ENCODE measurements around the gene KLHL40. TPM values are rescaled to one million over a fixed set of nuclear protein-coding genes. Genes with fewer than 3 reads are reported as not detected.

The KLHL40 gene
- total and polyA plus RNA-seq, 10 of the 15 experiments (the other 5 are each of a cell fraction or from before 2014, with no cell fraction given) = not detected

- H3K36me3 ChIP-seq (ENCODE audit: control insufficient read depth in 2 of 2, insufficient read depth in 2 of 2, low read length in 1 of 2) = no peaks in the 10 kb centered on the region; a peak in 1 of 4 replicates
- POLR2A ChIA-PET = no interaction called here
- FAIRE-seq = no peak
Measured at GRCh38 chr3:42661593-42662022, 23.7 kb upstream of the KLHL40 start.

More at GRCh38 chr3:42661593-42662022, 23.7 kb upstream of the KLHL40 start:
- Histone ChIP-seq H3K4me3 (no peak overlapping the region), H3K9ac (ENCODE audit: control insufficient read depth, insufficient read depth, low read length) (no peak overlapping the region), H3K27ac (ENCODE audit: control insufficient read depth, insufficient read depth) (no peak overlapping the region), H3K27me3 (replicated peaks in 1 of 2; ENCODE audit: control insufficient read depth in 2 of 2, insufficient read depth in 2 of 2, low read length in 1 of 2) (no peaks in the 10 kb centered on the region), H3K4me2 (ENCODE audit: control insufficient read depth, insufficient read depth) (no peak overlapping the region), H3K4me1 (ENCODE audit: control insufficient read depth, insufficient read depth, low read length) (peaks cover 7% of the 10 kb centered on the region), H3K9me3 (replicated peaks; ENCODE audit: control insufficient read depth, insufficient read depth, low read length) (no peaks in the 10 kb centered on the region; the same call in 2 of the 3 replicates), H2AFZ (ENCODE audit: control insufficient read depth, low read depth, low read length) (no peak overlapping the region), H3K79me2 (ENCODE audit: control insufficient read depth, insufficient read depth, low read length) (no peaks in the 10 kb centered on the region), H4K20me1 (ENCODE audit: control insufficient read depth, insufficient read depth) (no peaks in the 10 kb centered on the region)
- ChIA-PET RAD21 (ENCODE audit: unreplicated experiment) (no interaction called here), CTCF (interaction anchor here (1.2 kb wide), 1 partner anchor 9 kb away, joined by 3 read pairs; no protein-coding TSS in a partner anchor), SMC1A (ENCODE audit: uncharacterized antibody, unreplicated experiment) (interaction anchor here (1.1 kb wide), 1 partner anchor 44 kb away, joined by 3 read pairs; no protein-coding TSS in a partner anchor)
- in situ Hi-C loops (cut with MboI) (no loop called here), intact Hi-C loops (cut with micrococcal nuclease; ENCODE audit: unreplicated experiment) (no loop called here)
- no TSS peak for BruUV-seq (replicated peaks)
- ATAC-seq = no peak
- WGBS (ENCODE audit: insufficient coverage, insufficient replicate concordance, low lambda C conversion rate, missing lambda C conversion rate) = 64% methylated on average over 5 of the region's 5 CpGs
- TF ChIP-seq SKIL (IDR thresholded peaks at IDR 0.05; ENCODE audit: low read depth, poor library complexity, severe bottlenecking) = no peak
- TF ChIP-seq MTA3 (IDR thresholded peaks at IDR 0.05; ENCODE audit: borderline replicate concordance, low read length) = no peak
- TF ChIP-seq, protein P1, sequence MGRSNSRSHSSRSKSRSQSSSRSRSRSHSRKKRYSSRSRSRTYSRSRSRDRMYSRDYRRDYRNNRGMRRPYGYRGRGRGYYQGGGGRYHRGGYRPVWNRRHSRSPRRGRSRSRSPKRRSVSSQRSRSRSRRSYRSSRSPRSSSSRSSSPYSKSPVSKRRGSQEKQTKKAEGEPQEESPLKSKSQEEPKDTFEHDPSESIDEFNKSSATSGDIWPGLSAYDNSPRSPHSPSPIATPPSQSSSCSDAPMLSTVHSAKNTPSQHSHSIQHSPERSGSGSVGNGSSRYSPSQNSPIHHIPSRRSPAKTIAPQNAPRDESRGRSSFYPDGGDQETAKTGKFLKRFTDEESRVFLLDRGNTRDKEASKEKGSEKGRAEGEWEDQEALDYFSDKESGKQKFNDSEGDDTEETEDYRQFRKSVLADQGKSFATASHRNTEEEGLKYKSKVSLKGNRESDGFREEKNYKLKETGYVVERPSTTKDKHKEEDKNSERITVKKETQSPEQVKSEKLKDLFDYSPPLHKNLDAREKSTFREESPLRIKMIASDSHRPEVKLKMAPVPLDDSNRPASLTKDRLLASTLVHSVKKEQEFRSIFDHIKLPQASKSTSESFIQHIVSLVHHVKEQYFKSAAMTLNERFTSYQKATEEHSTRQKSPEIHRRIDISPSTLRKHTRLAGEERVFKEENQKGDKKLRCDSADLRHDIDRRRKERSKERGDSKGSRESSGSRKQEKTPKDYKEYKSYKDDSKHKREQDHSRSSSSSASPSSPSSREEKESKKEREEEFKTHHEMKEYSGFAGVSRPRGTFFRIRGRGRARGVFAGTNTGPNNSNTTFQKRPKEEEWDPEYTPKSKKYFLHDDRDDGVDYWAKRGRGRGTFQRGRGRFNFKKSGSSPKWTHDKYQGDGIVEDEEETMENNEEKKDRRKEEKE (IDR thresholded peaks at IDR 0.05) = no peak
- no peak for TF ChIP-seq ATF3 (IDR thresholded peaks at IDR 0.05; ENCODE audit: borderline replicate concordance, extremely low read depth, low read depth, low read length)
- TF ChIP-seq, protein P2, sequence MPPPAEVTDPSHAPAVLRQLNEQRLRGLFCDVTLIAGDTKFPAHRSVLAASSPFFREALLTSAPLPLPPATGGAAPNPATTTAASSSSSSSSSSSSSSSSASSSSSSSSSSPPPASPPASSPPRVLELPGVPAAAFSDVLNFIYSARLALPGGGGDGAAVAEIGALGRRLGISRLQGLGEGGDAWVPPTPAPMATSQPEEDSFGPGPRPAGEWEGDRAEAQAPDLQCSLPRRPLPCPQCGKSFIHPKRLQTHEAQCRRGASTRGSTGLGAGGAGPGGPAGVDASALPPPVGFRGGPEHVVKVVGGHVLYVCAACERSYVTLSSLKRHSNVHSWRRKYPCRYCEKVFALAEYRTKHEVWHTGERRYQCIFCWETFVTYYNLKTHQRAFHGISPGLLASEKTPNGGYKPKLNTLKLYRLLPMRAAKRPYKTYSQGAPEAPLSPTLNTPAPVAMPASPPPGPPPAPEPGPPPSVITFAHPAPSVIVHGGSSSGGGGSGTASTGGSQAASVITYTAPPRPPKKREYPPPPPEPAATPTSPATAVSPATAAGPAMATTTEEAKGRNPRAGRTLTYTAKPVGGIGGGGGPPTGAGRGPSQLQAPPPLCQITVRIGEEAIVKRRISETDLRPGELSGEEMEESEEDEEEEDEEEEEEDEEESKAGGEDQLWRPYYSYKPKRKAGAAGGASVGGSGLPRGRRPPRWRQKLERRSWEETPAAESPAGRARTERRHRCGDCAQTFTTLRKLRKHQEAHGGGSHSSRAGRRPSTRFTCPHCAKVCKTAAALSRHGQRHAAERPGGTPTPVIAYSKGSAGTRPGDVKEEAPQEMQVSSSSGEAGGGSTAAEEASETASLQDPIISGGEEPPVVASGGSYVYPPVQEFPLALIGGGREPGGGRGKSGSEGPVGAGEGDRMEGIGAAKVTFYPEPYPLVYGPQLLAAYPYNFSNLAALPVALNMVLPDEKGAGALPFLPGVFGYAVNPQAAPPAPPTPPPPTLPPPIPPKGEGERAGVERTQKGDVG (CRISPR knock-in tag; IDR thresholded peaks at IDR 0.05) = no peak
- TF ChIP-seq CHD2 (IDR thresholded peaks at IDR 0.05; ENCODE audit: borderline replicate concordance, low read depth, low read length) = no peak
- TF ChIP-seq CBX3 (IDR thresholded peaks at IDR 0.05; ENCODE audit: borderline replicate concordance, low read depth) = no peak
- TF ChIP-seq SMAD5 (IDR thresholded peaks at IDR 0.05; ENCODE audit: low read depth) = no peak
- TF ChIP-seq JUND (IDR thresholded peaks at IDR 0.05; ENCODE audit: low read depth, low read length) = no peak
- TF ChIP-seq SMAD1 (IDR thresholded peaks at IDR 0.05; ENCODE audit: low read depth, partially characterized antibody) = no peak
- no peak for TF ChIP-seq IRF4 (IDR thresholded peaks at IDR 0.05; ENCODE audit: low read depth, low read length)
- TF ChIP-seq NR2C2 (IDR thresholded peaks at IDR 0.05; ENCODE audit: borderline replicate concordance, control insufficient read depth, insufficient read length, low read depth) = no peak
- no peak for DNase-seq (ENCODE audit: low read depth, low spot score)
